ENCODE data around the gene ST8SIA1. TPM values are rescaled to one million over a fixed set of nuclear protein-coding genes. Genes with fewer than 3 reads are reported as not detected.

The ST8SIA1 gene
- total and polyA plus RNA-seq, 2 of the 4 experiments (the other 2 are of a cell fraction), result not detected

GRCh38 chr12:22211128-22211527, 123.4 kb downstream of the ST8SIA1 start:
- Histone ChIP-seq H3K79me1 (ENCODE audit: low read depth in 1 of 2, low read length in 2 of 2) (no peaks in the 10 kb centered on the region), H2AK5ac (ENCODE audit: low read depth, low read length) (no peak overlapping the region), H3K18ac (ENCODE audit: low read depth, low read length) (no peak overlapping the region), H2AK9ac (replicated peaks; ENCODE audit: low read depth, low read length, poor library complexity) (no peak overlapping the region), H2BK20ac (ENCODE audit: low read depth, low read length) (no peak overlapping the region), H3K4me3 (ENCODE audit: insufficient read depth, low read depth, low read length) (no peak overlapping the region), H4K20me1 (ENCODE audit: insufficient read depth, low read length) (no peaks in the 10 kb centered on the region), H3K27ac (ENCODE audit: insufficient read depth, low read length) (no peak overlapping the region), H2BK15ac (ENCODE audit: low read depth, low read length) (no peak overlapping the region), H4K91ac (ENCODE audit: insufficient read depth, low read depth, low read length) (no peak overlapping the region), H3K23ac (ENCODE audit: low read depth, low read length) (no peak overlapping the region), H3K9me3 (ENCODE audit: control insufficient read depth, insufficient read depth, low read length) (no peaks in the 10 kb centered on the region), H2AFZ (replicated peaks; ENCODE audit: low read length, poor library complexity) (no peak overlapping the region), H3K9me1 (ENCODE audit: insufficient read depth, low read length) (no peaks in the 10 kb centered on the region), H3K9ac (ENCODE audit: low read depth, low read length) (no peak overlapping the region), H2BK120ac (ENCODE audit: low read depth, low read length) (no peak overlapping the region), H2BK5ac (ENCODE audit: low read depth, low read length, poor library complexity, severe bottlenecking) (no peak overlapping the region), H3K56ac (ENCODE audit: extremely low read depth, insufficient read depth, low read length) (no peak overlapping the region), H4K8ac (ENCODE audit: low read depth in 2 of 2, low read length in 2 of 2) (no peak overlapping the region), H3K36me3 (ENCODE audit: control insufficient read depth, insufficient read depth, low read length) (no peaks in the 10 kb centered on the region), H3K27me3 (ENCODE audit: control insufficient read depth, insufficient read depth, low read length) (peaks cover 2% of the 10 kb centered on the region; the same call in 1 of the 2 replicates), H3K14ac (replicated peaks; ENCODE audit: low read depth, low read length) (no peak overlapping the region), H3K4ac (ENCODE audit: low read depth, low read length) (no peak overlapping the region), H3K4me1 (ENCODE audit: control insufficient read depth, insufficient read depth, low read length) (no peaks in the 10 kb centered on the region), H3K4me2 (ENCODE audit: low read depth, low read length) (no peak overlapping the region), H4K5ac (ENCODE audit: low read depth, low read length) (no peak overlapping the region)
- intact Hi-C loops (cut with micrococcal nuclease) (loop anchor here (5.0 kb wide), 1 partner anchor 44 kb away; no protein-coding TSS in a partner anchor), dilution Hi-C loops (cut with HindIII; ENCODE audit: low sequenced_read_pairs, unreplicated experiment) (no loop called here), in situ Hi-C loops (cut with MboI; ENCODE audit: low sequenced_read_pairs) (no loop called here)
- no peak for ATAC-seq (ENCODE audit: low read depth)
- ChIA-PET POLR2A (ENCODE audit: unreplicated experiment) (no interaction called here), CTCF (interaction anchor here (1.2 kb wide), 1 partner anchor 124 kb away, joined by 3 read pairs; no protein-coding TSS in a partner anchor)
- WGBS, 2 experiments (ENCODE audit: extremely low coverage in 2 of 2, insufficient read length in 1 of 2), result no CpG with 5 or more reads among the region's 2 CpGs
- no TSS peak for BruUV-seq (replicated peaks)
- DNase-seq, result no peak
- TF ChIP-seq BHLHE40 (IDR thresholded peaks at IDR 0.05; ENCODE audit: low read depth, low read length) (no peak), MXI1 (IDR thresholded peaks at IDR 0.05; ENCODE audit: borderline replicate concordance, low read depth, low read length) (no peak), CHD1 (IDR thresholded peaks at IDR 0.05; ENCODE audit: low read depth, low read length) (no peak), RAD21 (IDR thresholded peaks at IDR 0.05; ENCODE audit: low read length) (no peak), SMC3 (IDR thresholded peaks at IDR 0.05; ENCODE audit: low read depth, low read length) (no peak), ELK1 (IDR thresholded peaks at IDR 0.05; ENCODE audit: borderline replicate concordance, low read depth, low read length) (no peak)
